Neural progenitor cell (in vitro differentiated cells): ENCODE data around the gene PUM1.

ENCODE experiments used
- EZH2 ChIP-seq: fragments of 200-600 bp; sonication (generic); IDR thresholded peaks from 2 replicates; pipeline ENCODE4 v1.6.1; 2017; ENCODE audit warnings: antibody characterized with exemption, mild to moderate bottlenecking, moderate library complexity
- EZH2phosphoT487 ChIP-seq: fragments of 200-600 bp; sonication (generic); IDR thresholded peaks from 2 replicates; pipeline ENCODE4 v1.6.1; 2017; ENCODE audit warnings: antibody characterized with exemption
- TF ChIP-seq, protein P1 (sequence below): fragments of 200-600 bp; sonication (generic); IDR thresholded peaks from 2 replicates; pipeline ENCODE4 v1.5.1; 2017; ENCODE audit warnings: antibody characterized with exemption, mild to moderate bottlenecking

DNA sequence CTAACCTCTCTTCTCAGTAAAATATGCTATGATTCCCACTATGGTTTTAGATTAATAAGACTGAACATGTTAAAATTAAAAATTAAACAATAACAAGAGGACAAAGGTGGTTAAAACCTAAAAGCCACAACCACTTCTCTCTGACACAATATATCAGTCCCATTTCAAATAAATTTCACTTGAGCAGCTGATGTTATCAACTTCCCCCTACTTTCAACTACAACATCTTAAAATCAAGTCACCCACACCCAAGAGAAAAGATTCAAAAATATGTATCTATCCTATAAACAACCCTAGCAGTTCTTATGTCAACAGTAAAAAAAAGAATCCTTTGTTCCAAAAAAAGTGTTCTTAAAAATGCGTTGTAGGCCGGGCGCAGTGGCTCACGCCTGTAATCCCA lies 7.5 kb downstream of the PUM1 start:
- no peak for TF ChIP-seq EZH2
- TF ChIP-seq, protein P1, sequence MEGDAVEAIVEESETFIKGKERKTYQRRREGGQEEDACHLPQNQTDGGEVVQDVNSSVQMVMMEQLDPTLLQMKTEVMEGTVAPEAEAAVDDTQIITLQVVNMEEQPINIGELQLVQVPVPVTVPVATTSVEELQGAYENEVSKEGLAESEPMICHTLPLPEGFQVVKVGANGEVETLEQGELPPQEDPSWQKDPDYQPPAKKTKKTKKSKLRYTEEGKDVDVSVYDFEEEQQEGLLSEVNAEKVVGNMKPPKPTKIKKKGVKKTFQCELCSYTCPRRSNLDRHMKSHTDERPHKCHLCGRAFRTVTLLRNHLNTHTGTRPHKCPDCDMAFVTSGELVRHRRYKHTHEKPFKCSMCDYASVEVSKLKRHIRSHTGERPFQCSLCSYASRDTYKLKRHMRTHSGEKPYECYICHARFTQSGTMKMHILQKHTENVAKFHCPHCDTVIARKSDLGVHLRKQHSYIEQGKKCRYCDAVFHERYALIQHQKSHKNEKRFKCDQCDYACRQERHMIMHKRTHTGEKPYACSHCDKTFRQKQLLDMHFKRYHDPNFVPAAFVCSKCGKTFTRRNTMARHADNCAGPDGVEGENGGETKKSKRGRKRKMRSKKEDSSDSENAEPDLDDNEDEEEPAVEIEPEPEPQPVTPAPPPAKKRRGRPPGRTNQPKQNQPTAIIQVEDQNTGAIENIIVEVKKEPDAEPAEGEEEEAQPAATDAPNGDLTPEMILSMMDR: no peak
- no peak for TF ChIP-seq EZH2phosphoT487
